GM12878 (cell line): ENCODE data around the gene KHDRBS1.

Experiments used
- CEBPB ChIP-seq, 2 experiments: fragments of 150-350 bp in 1 of 2; IDR thresholded peaks; 2 replicates each; pipeline ENCODE4 v1.6.1; 2012 to 2014; ENCODE audit warnings: low read depth in 2 of 2, low read length in 2 of 2, borderline replicate concordance in 1 of 2, inconsistent platforms in 1 of 2
- EZH2 ChIP-seq: IDR thresholded peaks from 2 replicates; pipeline ENCODE4 v1.6.1; 2012; ENCODE audit warnings: low read depth, mild to moderate bottlenecking, control low read depth, inconsistent platforms, low read length, borderline replicate concordance; ENCODE audit not compliant: control insufficient read depth
- NKRF ChIP-seq: fragments of 450-650 bp; conservative IDR thresholded peaks from 2 replicates; pipeline ENCODE4 v1.6.1; 2017; ENCODE audit warnings: mild to moderate bottlenecking, moderate library complexity
- POLR2A ChIP-seq: IDR thresholded peaks from 2 replicates; pipeline ENCODE4 v1.6.1; 2011; ENCODE audit warnings: low read depth, mild to moderate bottlenecking, low read length
- SIX5 ChIP-seq: IDR thresholded peaks from 2 replicates; pipeline ENCODE4 v1.6.1; 2011; ENCODE audit warnings: mild to moderate bottlenecking, low read depth, low read length, moderate library complexity; ENCODE audit not compliant: severe bottlenecking
- SMAD1 ChIP-seq: fragments of 450-650 bp; IDR thresholded peaks from 2 replicates; pipeline ENCODE4 v1.6.1; 2018; ENCODE audit warnings: mild to moderate bottlenecking, low read depth; ENCODE audit not compliant: partially characterized antibody
- ZNF24 ChIP-seq: fragments of 450-650 bp; IDR thresholded peaks from 2 replicates; pipeline ENCODE4 v1.6.1; 2017; ENCODE audit warnings: antibody characterized with exemption, mild to moderate bottlenecking
- ZNF274 ChIP-seq: IDR thresholded peaks from one replicate; pipeline ENCODE4 v1.8.0; 2011; ENCODE audit not compliant: insufficient read length, insufficient read depth
- TF ChIP-seq, protein P1 (sequence below), 3 experiments: IDR thresholded peaks in 2 of 3; conservative IDR thresholded peaks in 1 of 3; 2 replicates each; pipeline ENCODE4 v1.5.1; 2011; ENCODE audit warnings: low read depth in 3 of 3, low read length in 3 of 3, mild to moderate bottlenecking in 3 of 3, control low read depth in 2 of 3, moderate library complexity in 2 of 3, inconsistent platforms in 1 of 3, mixed read lengths in 1 of 3; ENCODE audit not compliant: control insufficient read depth in 2 of 3, insufficient read depth in 1 of 3; ENCODE audit errors: extremely low read depth in 1 of 3
- TF ChIP-seq, protein P2 (sequence below): IDR thresholded peaks from 2 replicates; pipeline ENCODE4 v1.6.1; 2012; ENCODE audit warnings: low read depth, low read length, improper control_type of control experiment
- TF ChIP-seq, protein P3 (sequence below): IDR thresholded peaks from 2 replicates; pipeline ENCODE4 v1.6.1; 2012; ENCODE audit warnings: low read depth, low read length, improper control_type of control experiment

GRCh38 chr1:32014948-32015273, 1.2 kb downstream of the KHDRBS1 start:
- no peak for TF ChIP-seq SMAD1
- TF ChIP-seq CEBPB (IDR thresholded peaks at IDR 0.05; ENCODE audit: borderline replicate concordance in 1 of 2, low read depth in 2 of 2, low read length in 2 of 2): no peak
- TF ChIP-seq POLR2A: no peak
- no peak for TF ChIP-seq ZNF24
- TF ChIP-seq, protein P1, sequence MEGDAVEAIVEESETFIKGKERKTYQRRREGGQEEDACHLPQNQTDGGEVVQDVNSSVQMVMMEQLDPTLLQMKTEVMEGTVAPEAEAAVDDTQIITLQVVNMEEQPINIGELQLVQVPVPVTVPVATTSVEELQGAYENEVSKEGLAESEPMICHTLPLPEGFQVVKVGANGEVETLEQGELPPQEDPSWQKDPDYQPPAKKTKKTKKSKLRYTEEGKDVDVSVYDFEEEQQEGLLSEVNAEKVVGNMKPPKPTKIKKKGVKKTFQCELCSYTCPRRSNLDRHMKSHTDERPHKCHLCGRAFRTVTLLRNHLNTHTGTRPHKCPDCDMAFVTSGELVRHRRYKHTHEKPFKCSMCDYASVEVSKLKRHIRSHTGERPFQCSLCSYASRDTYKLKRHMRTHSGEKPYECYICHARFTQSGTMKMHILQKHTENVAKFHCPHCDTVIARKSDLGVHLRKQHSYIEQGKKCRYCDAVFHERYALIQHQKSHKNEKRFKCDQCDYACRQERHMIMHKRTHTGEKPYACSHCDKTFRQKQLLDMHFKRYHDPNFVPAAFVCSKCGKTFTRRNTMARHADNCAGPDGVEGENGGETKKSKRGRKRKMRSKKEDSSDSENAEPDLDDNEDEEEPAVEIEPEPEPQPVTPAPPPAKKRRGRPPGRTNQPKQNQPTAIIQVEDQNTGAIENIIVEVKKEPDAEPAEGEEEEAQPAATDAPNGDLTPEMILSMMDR (IDR thresholded peaks at IDR 0.05 in 2 of 3, conservative IDR thresholded peaks at IDR 0.05 in 1 of 3; ENCODE audit: control insufficient read depth in 2 of 3, extremely low read depth in 1 of 3, insufficient read depth in 1 of 3, low read depth in 3 of 3, low read length in 3 of 3): no peak
- TF ChIP-seq, protein P2, sequence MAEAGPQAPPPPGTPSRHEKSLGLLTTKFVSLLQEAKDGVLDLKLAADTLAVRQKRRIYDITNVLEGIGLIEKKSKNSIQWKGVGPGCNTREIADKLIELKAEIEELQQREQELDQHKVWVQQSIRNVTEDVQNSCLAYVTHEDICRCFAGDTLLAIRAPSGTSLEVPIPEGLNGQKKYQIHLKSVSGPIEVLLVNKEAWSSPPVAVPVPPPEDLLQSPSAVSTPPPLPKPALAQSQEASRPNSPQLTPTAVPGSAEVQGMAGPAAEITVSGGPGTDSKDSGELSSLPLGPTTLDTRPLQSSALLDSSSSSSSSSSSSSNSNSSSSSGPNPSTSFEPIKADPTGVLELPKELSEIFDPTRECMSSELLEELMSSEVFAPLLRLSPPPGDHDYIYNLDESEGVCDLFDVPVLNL: no peak
- TF ChIP-seq NKRF: no peak
- no peak for TF ChIP-seq EZH2
- TF ChIP-seq SIX5: no peak
- TF ChIP-seq, protein P3, sequence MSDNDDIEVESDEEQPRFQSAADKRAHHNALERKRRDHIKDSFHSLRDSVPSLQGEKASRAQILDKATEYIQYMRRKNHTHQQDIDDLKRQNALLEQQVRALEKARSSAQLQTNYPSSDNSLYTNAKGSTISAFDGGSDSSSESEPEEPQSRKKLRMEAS: no peak
- no peak for TF ChIP-seq ZNF274
